Posterior vena cava (tissue), 2 donors: ENCODE results near the gene CDC42EP5. TPM values are rescaled to one million over a fixed set of nuclear protein-coding genes. Genes with fewer than 3 reads are reported as not detected.
"Not testable (repeated sequence)": the region's sequence is repeated elsewhere in the genome, so short reads cannot be mapped to it uniquely, and the experiment has no call there.

Source experiments
- DNase-seq: peaks from one replicate; pipeline ENCODE4 v3.0.0-alpha.2; 2020; ENCODE audit warnings: low spot score
- intact Hi-C, 2 donors: fragments of 100-400 bp; cut with DNase I; formaldehyde crosslinking; loops; one replicate each; pipeline versions ENCODE4 v1.14.1 to v1.14.2; 2022 to 2023
- long read RNA-seq, 2 donors: library from polyadenylated mRNA; unstranded; transcript quantifications; one replicate each; pipeline ENCODE4 v2.0.0, GENCODE V29; 2020 to 2021
- total RNA-seq, 2 donors: library from RNA; stranded (reverse); fragmentation: NEBNext Ultra II Directional; extraction: Animal tissue kit (Norgen Biotek cat#: 25700); gene quantifications; one replicate each; pipeline ENCODE4 v1.2.1, GENCODE V29; 2021
- donor health status: DM: yes; HTN: yes; CAD: no.
- donor health status: DM: yes; HTN: yes; CAD: no.

CDC42EP5 gene
- total RNA-seq = 10 to 100 TPM; 24.8 to 25.7 TPM
- long read RNA-seq, donor 1, partial matches to known transcripts = 1 of 4 reads
- long read RNA-seq, donor 1, other reads (novel, unspliced or antisense) = 1 of 4 reads
- long read RNA-seq, donor 2, partial matches to known transcripts = 1 of 2 reads
- long read RNA-seq, donor 2, other reads (novel, unspliced or antisense) = 0 of 2 reads

GRCh38 chr19:54473071-54473891 lies at the start of gene CDC42EP5:
Gene CDC42EP5, minus strand, starts transcription at chr19:54473296. Its CDS starts 7,749 bp downstream, at chr19:54465547.
- DNase-seq = peak; percentile 93
- intact Hi-C loops = no loop called here

GRCh38 chr19:54521860-54522513 lies 48.9 kb upstream of the CDC42EP5 start:
- intact Hi-C loops = no loop called here
- no peak for DNase-seq

GRCh38 chr19:54521022-54521859 lies 48.1 kb upstream of the CDC42EP5 start:
- intact Hi-C loops = no loop called here
- DNase-seq = no peak

- DNase-seq = no peak
- intact Hi-C loops = no loop called here
These were observed 45.7 kb upstream of the CDC42EP5 start for GRCh38 chr19:54518844-54519243.

- intact Hi-C loops = no loop called here
These were observed 44.4 kb upstream of the CDC42EP5 start for GRCh38 chr19:54517483-54517882.

GRCh38 chr19:54515156-54515555 lies 42.1 kb upstream of the CDC42EP5 start:
- no peak for DNase-seq
- intact Hi-C loops = no loop called here

More at GRCh38 chr19:54517483-54517882, 44.4 kb upstream of the CDC42EP5 start:
- no peak for DNase-seq

- intact Hi-C loops = not testable (repeated sequence)
These were observed 36.3 kb upstream of the CDC42EP5 start for GRCh38 chr19:54509200-54509940.

GRCh38 chr19:54508487-54508886 lies 35.4 kb upstream of the CDC42EP5 start:
- intact Hi-C loops, DNase-seq: not testable (repeated sequence)

More at GRCh38 chr19:54509200-54509940, 36.3 kb upstream of the CDC42EP5 start:
- DNase-seq = not testable (repeated sequence)

GRCh38 chr19:54507824-54508223 lies 34.7 kb upstream of the CDC42EP5 start:
- intact Hi-C loops = no loop called here
- no peak for DNase-seq

- intact Hi-C loops, DNase-seq: not testable (repeated sequence)
These were observed 34.1 kb upstream of the CDC42EP5 start for GRCh38 chr19:54507038-54507717.

- intact Hi-C loops = no loop called here
- DNase-seq = no peak
These were observed 33.0 kb upstream of the CDC42EP5 start for GRCh38 chr19:54506079-54506478.

GRCh38 chr19:54505542-54505941 lies 32.4 kb upstream of the CDC42EP5 start:
- intact Hi-C loops = not testable (repeated sequence)

GRCh38 chr19:54502518-54503048 lies 29.5 kb upstream of the CDC42EP5 start, which contains the start of gene LAIR2:
Gene LAIR2, plus strand, starts transcription at chr19:54502831. Its CDS starts 88 bp downstream, at chr19:54502919.
- intact Hi-C loops = no loop called here
- no peak for DNase-seq

More at GRCh38 chr19:54505542-54505941, 32.4 kb upstream of the CDC42EP5 start:
- not testable (repeated sequence) for DNase-seq

GRCh38 chr19:54498451-54498772 lies 25.3 kb upstream of the CDC42EP5 start:
- DNase-seq, intact Hi-C loops: not testable (repeated sequence)

GRCh38 chr19:54497747-54498450 lies 24.8 kb upstream of the CDC42EP5 start:
- DNase-seq, intact Hi-C loops: not testable (repeated sequence)

- intact Hi-C loops, DNase-seq: not testable (repeated sequence)
These were observed 22.2 kb upstream of the CDC42EP5 start for GRCh38 chr19:54495284-54495683.

- DNase-seq = no peak
- intact Hi-C loops = no loop called here
These were observed 21.0 kb upstream of the CDC42EP5 start for GRCh38 chr19:54493967-54494585.
